Gastrocnemius medialis (tissue), 4 donors: ENCODE data around the gene ST7. TPM values are rescaled to one million over a fixed set of nuclear protein-coding genes. Genes with fewer than 3 reads are reported as not detected.

Experiments used
- ATAC-seq, 2 donors: fragments of 150-250 bp; one replicate each; pipeline ENCODE4 v1.9.1; 2016
- DNase-seq, 2 donors: peaks; one replicate each; pipeline ENCODE4 v3.0.0-alpha.2; 2019
- H3K27ac ChIP-seq, 4 donors: fragments of 200-600 bp; sonication (generic); 1 replicate in 1 of 4; 2 replicates in 3 of 4; pipeline ENCODE4 v1.5.1; 2016 to 2018; ENCODE audit warnings: mild to moderate bottlenecking in 2 of 4, moderate library complexity in 1 of 4
- H3K27me3 ChIP-seq, 3 donors: fragments of 200-600 bp; sonication (generic) in 2 of 3; 1 replicate in 1 of 3; 2 replicates in 2 of 3; pipeline versions ENCODE4 v1.5.1 to v1.6.0; 2016 to 2019; ENCODE audit warnings: mild to moderate bottlenecking in 1 of 3, moderate library complexity in 1 of 3
- H3K36me3 ChIP-seq, 2 donors: fragments of 200-600 bp; sonication (generic) in 1 of 2; one replicate each; pipeline ENCODE4 v1.5.1; 2017 to 2018
- H3K4me1 ChIP-seq, 2 donors: fragments of 200-600 bp; sonication (generic) in 1 of 2; one replicate each; pipeline ENCODE4 v1.5.1; 2016 to 2017; ENCODE audit warnings: mild to moderate bottlenecking in 2 of 2
- H3K4me3 ChIP-seq, 4 donors: fragments of 200-600 bp; sonication (generic) in 3 of 4; 1 replicate in 1 of 4; 2 replicates in 3 of 4; pipeline ENCODE4 v1.5.1; 2016 to 2019; ENCODE audit warnings: mild to moderate bottlenecking in 2 of 4
- H3K9me3 ChIP-seq, 3 donors: fragments of 200-600 bp; sonication (generic) in 2 of 3; 1 replicate in 1 of 3; 2 replicates in 2 of 3; pipeline ENCODE4 v1.5.1; 2016 to 2019
- CTCF ChIP-seq, 5 experiments: fragments of 450-650 bp in 3 of 5; fragments of 200-600 bp in 2 of 5; sonication (generic) in 2 of 5; IDR thresholded peaks in 4 of 5; conservative IDR thresholded peaks in 1 of 5; 1 replicate in 4 of 5; 2 replicates in 1 of 5; pipeline ENCODE4 v1.5.1; 2016 to 2019; ENCODE audit warnings: antibody characterized with exemption in 5 of 5, mild to moderate bottlenecking in 3 of 5, moderate library complexity in 3 of 5
- POLR2A ChIP-seq, 2 donors: fragments of 450-650 bp; IDR thresholded peaks; one replicate each; pipeline ENCODE4 v1.6.1; 2017; ENCODE audit warnings: antibody characterized with exemption in 2 of 2, mild to moderate bottlenecking in 2 of 2, moderate library complexity in 2 of 2
- in situ Hi-C, 4 donors: fragments of 200-750 bp; cut with MboI; loops; one replicate each; pipeline versions ENCODE4 v1.15.0 to v1.8.0; 2017; ENCODE audit warnings: low sequenced_read_pairs in 4 of 4
- intact Hi-C: fragments of 100-400 bp; cut with DNase I; formaldehyde crosslinking; loops from one replicate; pipeline ENCODE4 v1.15.1; 2023; ENCODE audit warnings: low total_unique reads
- total RNA-seq, 4 donors: library from RNA; depleted of rRNA; stranded (reverse); fragments of >200 nt; gene quantifications; one replicate each; pipeline versions ENCODE4 v1.1.0 to v1.2.3, GENCODE V29; 2016

Gene ST7
- total RNA-seq, 4 donors from 2014 or later, result 5.5 to 14.5 (median 11.9) TPM

- H3K36me3 ChIP-seq, result no peaks in the 10 kb centered on the region
- in situ Hi-C loops (no loop called here), intact Hi-C loops (no loop called here)
- peaks cover 37 to 52% of the 10 kb centered on the region in 2 donors for H3K4me1 ChIP-seq
- TF ChIP-seq CTCF (IDR thresholded peaks at IDR 0.05 in 4 of 5, conservative IDR thresholded peaks at IDR 0.05 in 1 of 5) (no peak), POLR2A (IDR thresholded peaks at IDR 0.05) (no peak)
- H3K4me3 ChIP-seq, result no peak overlapping the region
- no peaks in the 10 kb centered on the region for H3K27me3 ChIP-seq
- no peaks in the 10 kb centered on the region for H3K9me3 ChIP-seq
- H3K27ac ChIP-seq, result no peak overlapping the region
- DNase-seq, result no peak
- ATAC-seq, result no peak
Measured at GRCh38 chr7:117043108-117043825, 90.0 kb downstream of the ST7 start.

GRCh38 chr7:117044664-117045063 lies 91.4 kb downstream of the ST7 start:
- TF ChIP-seq CTCF (IDR thresholded peaks at IDR 0.05 in 4 of 5, conservative IDR thresholded peaks at IDR 0.05 in 1 of 5), result no peak
- no peak for TF ChIP-seq POLR2A (IDR thresholded peaks at IDR 0.05)
- no peak for ATAC-seq

GRCh38 chr7:117045927-117046710 lies 92.8 kb downstream of the ST7 start:
- Histone ChIP-seq H3K27ac (no peak overlapping the region), H3K4me1 (peaks cover 56 to 69% of the 10 kb centered on the region in 2 donors), H3K4me3 (no peak overlapping the region), H3K9me3 (no peaks in the 10 kb centered on the region), H3K27me3 (no peaks in the 10 kb centered on the region), H3K36me3 (no peaks in the 10 kb centered on the region)
- TF ChIP-seq POLR2A (IDR thresholded peaks at IDR 0.05) (no peak), CTCF (IDR thresholded peaks at IDR 0.05 in 4 of 5, conservative IDR thresholded peaks at IDR 0.05 in 1 of 5) (no peak)
- intact Hi-C loops, result no loop called here
- in situ Hi-C loops, result no loop called here
- ATAC-seq (no peak), DNase-seq (no peak)

More at GRCh38 chr7:117044664-117045063, 91.4 kb downstream of the ST7 start:
- in situ Hi-C loops, result no loop called here
- intact Hi-C loops, result no loop called here
- Histone ChIP-seq H3K9me3 (no peaks in the 10 kb centered on the region), H3K27ac (no peak overlapping the region), H3K4me3 (no peak overlapping the region), H3K27me3 (no peaks in the 10 kb centered on the region), H3K36me3 (no peaks in the 10 kb centered on the region), H3K4me1 (peaks cover 51 to 66% of the 10 kb centered on the region in 2 donors)
- no peak for DNase-seq

- intact Hi-C loops (no loop called here), in situ Hi-C loops (no loop called here)
- ATAC-seq (peak; percentile 53 to 78), DNase-seq (no peak)
- Histone ChIP-seq H3K4me1 (peaks cover 57 to 73% of the 10 kb centered on the region in 2 donors), H3K27ac (peak overlapping the region; percentile 11 to 64 (median 28)), H3K27me3 (no peaks in the 10 kb centered on the region), H3K4me3 (no peak overlapping the region), H3K36me3 (no peaks in the 10 kb centered on the region), H3K9me3 (no peaks in the 10 kb centered on the region)
- no peak for TF ChIP-seq CTCF (IDR thresholded peaks at IDR 0.05 in 4 of 5, conservative IDR thresholded peaks at IDR 0.05 in 1 of 5)
- TF ChIP-seq POLR2A (IDR thresholded peaks at IDR 0.05), result no peak
Measured at GRCh38 chr7:117047496-117047895, 94.2 kb downstream of the ST7 start.
